Uterus (tissue), 2 donors: ENCODE results near the gene NSFL1C.

ENCODE experiments used
- POLR2A ChIP-seq, 2 donors: fragments of 450-650 bp; IDR thresholded peaks; one replicate each; pipeline ENCODE4 v1.6.1; 2016; ENCODE audit warnings: antibody characterized with exemption in 2 of 2, mild to moderate bottlenecking in 1 of 2, moderate library complexity in 1 of 2
- TF ChIP-seq, protein P1 (sequence below), 4 experiments: fragments of 200-600 bp in 2 of 4; fragments of 450-650 bp in 2 of 4; sonication (generic) in 2 of 4; IDR thresholded peaks; one replicate each; pipeline ENCODE4 v1.5.1; 2016 to 2019; ENCODE audit warnings: antibody characterized with exemption in 4 of 4, mild to moderate bottlenecking in 2 of 4, moderate library complexity in 1 of 4

DNA sequence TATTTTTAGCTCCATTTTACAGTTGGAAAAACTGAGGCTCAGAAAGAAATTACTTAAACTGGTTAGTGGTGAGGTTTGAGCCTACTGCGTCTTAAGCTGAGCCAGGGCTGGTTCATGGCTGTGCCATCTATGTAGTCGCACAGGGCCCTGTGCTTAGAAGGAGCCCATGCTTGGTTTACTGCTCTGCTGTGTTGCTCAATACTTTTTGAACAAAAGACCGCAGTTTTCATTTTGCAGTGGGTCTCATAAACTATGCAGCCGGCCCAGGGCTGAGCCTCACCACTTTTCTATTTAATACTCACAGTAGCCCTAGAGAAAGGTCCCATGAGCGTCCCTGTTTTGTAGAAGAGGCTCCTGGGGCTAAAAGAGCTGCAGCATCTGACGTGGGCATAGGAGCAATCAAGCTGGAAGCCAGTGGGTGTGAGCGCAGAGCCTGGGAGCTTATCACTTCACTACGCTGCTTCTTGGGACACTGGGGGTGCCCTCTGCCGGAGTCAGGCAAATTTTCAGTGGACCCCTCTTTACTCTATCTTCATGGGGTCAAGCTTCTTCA lies 24.1 kb upstream of the NSFL1C start:
- TF ChIP-seq POLR2A (IDR thresholded peaks at IDR 0.05): no peak
- TF ChIP-seq, protein P1, sequence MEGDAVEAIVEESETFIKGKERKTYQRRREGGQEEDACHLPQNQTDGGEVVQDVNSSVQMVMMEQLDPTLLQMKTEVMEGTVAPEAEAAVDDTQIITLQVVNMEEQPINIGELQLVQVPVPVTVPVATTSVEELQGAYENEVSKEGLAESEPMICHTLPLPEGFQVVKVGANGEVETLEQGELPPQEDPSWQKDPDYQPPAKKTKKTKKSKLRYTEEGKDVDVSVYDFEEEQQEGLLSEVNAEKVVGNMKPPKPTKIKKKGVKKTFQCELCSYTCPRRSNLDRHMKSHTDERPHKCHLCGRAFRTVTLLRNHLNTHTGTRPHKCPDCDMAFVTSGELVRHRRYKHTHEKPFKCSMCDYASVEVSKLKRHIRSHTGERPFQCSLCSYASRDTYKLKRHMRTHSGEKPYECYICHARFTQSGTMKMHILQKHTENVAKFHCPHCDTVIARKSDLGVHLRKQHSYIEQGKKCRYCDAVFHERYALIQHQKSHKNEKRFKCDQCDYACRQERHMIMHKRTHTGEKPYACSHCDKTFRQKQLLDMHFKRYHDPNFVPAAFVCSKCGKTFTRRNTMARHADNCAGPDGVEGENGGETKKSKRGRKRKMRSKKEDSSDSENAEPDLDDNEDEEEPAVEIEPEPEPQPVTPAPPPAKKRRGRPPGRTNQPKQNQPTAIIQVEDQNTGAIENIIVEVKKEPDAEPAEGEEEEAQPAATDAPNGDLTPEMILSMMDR (IDR thresholded peaks at IDR 0.05): no peak
